Duodenal mucosa (tissue), 2 donors: Measurements from ENCODE around the gene PTPRCAP.
"Not testable (repeated sequence)": the region's sequence is repeated elsewhere in the genome, so short reads cannot be mapped to it uniquely, and the experiment has no call there.

Source experiments
- H3K27ac ChIP-seq: one replicate; pipeline ENCODE4 v1.7.0; 2013; ENCODE audit warnings: low read depth, low read length
- H3K27me3 ChIP-seq, 2 donors: one replicate each; pipeline ENCODE4 v1.7.0; 2013; ENCODE audit warnings: low read length in 2 of 2, control low read depth in 1 of 2; ENCODE audit not compliant: insufficient read depth in 2 of 2, control insufficient read depth in 1 of 2
- H3K36me3 ChIP-seq, 2 donors: one replicate each; pipeline ENCODE4 v1.7.0; 2013; ENCODE audit warnings: low read length in 2 of 2, control low read depth in 1 of 2; ENCODE audit not compliant: insufficient read depth in 2 of 2, control insufficient read depth in 1 of 2
- H3K4me1 ChIP-seq, 2 donors: one replicate each; pipeline ENCODE4 v1.7.0; 2013; ENCODE audit warnings: low read length in 2 of 2, control low read depth in 1 of 2; ENCODE audit not compliant: insufficient read depth in 2 of 2, control insufficient read depth in 1 of 2
- H3K4me3 ChIP-seq, 2 donors: one replicate each; pipeline ENCODE4 v1.7.0; 2013; ENCODE audit warnings: low read length in 2 of 2, low read depth in 1 of 2
- H3K9ac ChIP-seq, 2 donors: one replicate each; pipeline ENCODE4 v1.7.0; 2013; ENCODE audit warnings: low read length in 2 of 2, low read depth in 1 of 2
- H3K9me3 ChIP-seq, 2 donors: one replicate each; pipeline ENCODE4 v1.7.0; 2013; ENCODE audit warnings: low read length in 2 of 2, control low read depth in 1 of 2; ENCODE audit not compliant: control insufficient read depth in 1 of 2

Gene PTPRCAP

DNA sequence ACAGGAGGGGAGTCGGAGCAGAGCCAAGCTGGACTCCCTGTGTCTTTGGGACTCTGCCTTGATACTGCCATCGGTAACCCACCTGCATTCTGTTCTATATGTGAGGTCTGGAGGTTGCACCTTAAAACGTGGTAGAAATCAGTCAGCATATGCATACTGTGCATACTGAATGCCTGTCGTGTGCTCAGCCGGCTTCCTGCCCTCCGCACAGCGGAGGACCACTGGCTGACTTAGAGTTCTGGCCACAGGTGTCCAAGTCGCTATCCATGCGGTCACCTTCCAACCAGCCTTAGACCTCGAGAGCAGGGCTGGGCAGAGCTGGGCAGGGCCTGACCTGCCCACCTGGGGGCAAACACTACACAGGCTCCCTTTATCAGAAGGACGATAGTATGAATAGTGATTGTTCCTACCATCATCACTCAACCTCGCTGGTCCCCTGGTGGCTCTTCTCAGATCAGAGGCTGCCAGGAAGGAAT lies 29.8 kb downstream of the PTPRCAP start:
- Histone ChIP-seq H3K27me3 (peaks cover 6 to 15% of the 10 kb centered on the region in 2 donors), H3K27ac (no peak overlapping the region), H3K9me3 (no peaks in the 10 kb centered on the region), H3K4me1 (peaks cover 5 to 61% of the 10 kb centered on the region in 2 donors), H3K9ac (peak overlapping the region in 1 of 2 donors; percentile 33), H3K4me3 (peak overlapping the region in 1 of 2 donors; percentile 0), H3K36me3 (no peaks in the 10 kb centered on the region)

DNA sequence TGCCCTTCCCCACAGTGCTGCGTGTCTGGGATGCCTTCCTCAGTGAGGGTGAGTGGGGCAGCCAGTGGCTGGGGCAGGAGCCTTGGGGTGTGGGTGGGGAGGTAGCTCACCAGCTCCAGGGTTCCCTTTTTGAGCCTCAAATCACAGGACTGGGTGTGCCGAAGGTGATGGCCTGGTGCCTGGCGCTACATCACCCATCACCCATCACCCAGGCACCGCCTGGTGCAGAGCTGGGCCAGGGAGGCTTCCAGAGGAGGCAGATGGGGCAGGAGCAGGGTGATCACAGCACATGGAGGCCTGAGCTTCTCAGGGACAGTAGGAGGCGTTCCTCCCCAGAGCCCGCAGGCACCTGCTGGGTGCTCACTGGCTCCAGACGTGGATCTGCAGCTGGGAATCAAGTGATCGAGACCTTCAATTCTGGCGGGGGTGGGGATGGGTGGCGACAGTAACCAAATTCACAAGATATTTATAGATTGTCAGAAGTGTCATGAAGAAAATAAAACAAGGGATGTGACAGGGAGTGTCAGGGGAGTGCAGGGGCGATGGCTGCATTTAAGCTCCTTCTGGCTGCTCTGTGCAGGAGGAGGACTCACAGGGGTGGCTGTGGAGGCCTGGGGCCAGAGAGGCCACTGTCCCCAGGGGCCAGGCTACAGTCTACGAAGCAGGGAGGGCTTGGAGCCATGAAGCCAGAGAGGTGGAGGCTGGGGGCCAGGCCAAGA lies 30.4 kb downstream of the PTPRCAP start:
- no peaks in the 10 kb centered on the region for H3K9me3 ChIP-seq
- H3K4me3 ChIP-seq, result peak overlapping the region in 1 of 2 donors; percentile 9
- no peaks in the 10 kb centered on the region for H3K36me3 ChIP-seq
- no peak overlapping the region for H3K9ac ChIP-seq
- H3K4me1 ChIP-seq, result peaks cover 5 to 66% of the 10 kb centered on the region in 2 donors
- peaks cover 6 to 15% of the 10 kb centered on the region in 2 donors for H3K27me3 ChIP-seq
- H3K27ac ChIP-seq, result no peak overlapping the region

DNA sequence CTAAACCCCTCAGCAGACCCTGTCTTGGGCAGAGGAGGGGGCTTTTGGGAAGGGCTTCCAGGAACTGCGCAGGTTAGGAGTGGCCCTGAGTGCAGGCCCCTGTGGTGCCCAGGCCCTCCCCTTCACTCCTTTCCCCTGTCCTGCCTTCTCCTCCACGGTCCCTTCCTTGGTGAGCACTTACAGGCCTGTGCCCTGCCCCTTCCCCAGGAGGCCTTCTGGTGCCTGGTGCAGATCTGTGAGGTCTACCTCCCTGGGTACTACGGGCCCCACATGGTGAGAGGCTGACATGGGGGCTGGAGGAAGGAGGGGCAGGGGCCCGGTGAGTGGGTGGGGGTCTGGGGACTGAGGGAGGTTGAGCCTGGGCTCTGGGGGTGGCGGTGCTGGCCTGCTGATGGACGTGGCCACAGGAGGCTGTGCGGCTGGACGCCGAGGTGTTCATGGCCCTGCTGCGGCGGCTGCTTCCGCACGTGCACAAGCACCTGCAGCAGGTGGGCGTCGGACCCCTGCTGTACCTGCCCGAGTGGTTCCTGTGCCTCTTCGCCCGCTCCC lies 31.0 kb downstream of the PTPRCAP start:
- H3K27ac ChIP-seq, result no peak overlapping the region
- no peak overlapping the region for H3K9ac ChIP-seq
- peaks cover 0 to 12% of the 10 kb centered on the region in 2 donors for H3K27me3 ChIP-seq

GRCh38 chr11:67405688-67406339 lies 31.7 kb downstream of the PTPRCAP start:
- Histone ChIP-seq H3K27me3 (peaks cover 0 to 8% of the 10 kb centered on the region in 2 donors), H3K9ac (peak overlapping the region in 1 of 2 donors; percentile 25), H3K9me3 (no peaks in the 10 kb centered on the region), H3K4me3 (peak overlapping the region in 1 of 2 donors; percentile 11), H3K36me3 (no peaks in the 10 kb centered on the region), H3K4me1 (peaks cover 5 to 73% of the 10 kb centered on the region in 2 donors), H3K27ac (no peak overlapping the region)

More for the DNA sequence above, 31.0 kb downstream of the PTPRCAP start:
- Histone ChIP-seq H3K9me3 (no peaks in the 10 kb centered on the region), H3K4me3 (peak overlapping the region in 1 of 2 donors; percentile 11), H3K36me3 (no peaks in the 10 kb centered on the region), H3K4me1 (peaks cover 5 to 69% of the 10 kb centered on the region in 2 donors)

DNA sequence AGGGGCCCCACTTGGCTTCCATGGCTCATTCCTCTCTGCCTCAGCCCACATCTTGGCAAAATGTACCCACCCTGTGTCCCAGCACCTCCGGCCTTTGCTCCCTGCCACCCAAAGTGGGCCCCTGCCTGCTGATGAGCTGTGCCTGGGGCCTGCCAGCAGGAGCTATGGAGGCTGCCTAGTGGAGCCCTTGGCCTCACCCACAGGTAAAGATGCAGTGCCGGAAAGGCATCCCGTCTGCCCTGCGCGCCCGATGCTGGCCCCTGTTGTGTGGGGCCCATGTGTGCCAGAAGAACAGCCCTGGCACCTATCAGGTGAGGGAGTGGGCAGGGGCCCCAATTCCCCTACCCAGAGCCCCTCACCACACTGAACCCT lies 32.3 kb downstream of the PTPRCAP start:
- H3K27ac ChIP-seq, result no peak overlapping the region
- H3K27me3 ChIP-seq, result peaks cover 0 to 1% of the 10 kb centered on the region in 2 donors
- peak overlapping the region in 1 of 2 donors; percentile 56 for H3K9ac ChIP-seq
- peak overlapping the region in 1 of 2 donors; percentile 64 for H3K4me3 ChIP-seq
- no peaks in the 10 kb centered on the region for H3K36me3 ChIP-seq
- H3K4me1 ChIP-seq, result peaks cover 11 to 73% of the 10 kb centered on the region in 2 donors
- H3K9me3 ChIP-seq, result no peaks in the 10 kb centered on the region

- Histone ChIP-seq H3K9ac (peak overlapping the region; percentile 38 to 56), H3K9me3 (no peaks in the 10 kb centered on the region), H3K4me1 (peaks cover 9 to 72% of the 10 kb centered on the region in 2 donors), H3K27me3 (no peaks in the 10 kb centered on the region), H3K36me3 (no peaks in the 10 kb centered on the region), H3K4me3 (peak overlapping the region; percentile 56 to 64), H3K27ac (peak overlapping the region; percentile 1)
These were observed 32.8 kb downstream of the PTPRCAP start for GRCh38 chr11:67404515-67405195.

DNA sequence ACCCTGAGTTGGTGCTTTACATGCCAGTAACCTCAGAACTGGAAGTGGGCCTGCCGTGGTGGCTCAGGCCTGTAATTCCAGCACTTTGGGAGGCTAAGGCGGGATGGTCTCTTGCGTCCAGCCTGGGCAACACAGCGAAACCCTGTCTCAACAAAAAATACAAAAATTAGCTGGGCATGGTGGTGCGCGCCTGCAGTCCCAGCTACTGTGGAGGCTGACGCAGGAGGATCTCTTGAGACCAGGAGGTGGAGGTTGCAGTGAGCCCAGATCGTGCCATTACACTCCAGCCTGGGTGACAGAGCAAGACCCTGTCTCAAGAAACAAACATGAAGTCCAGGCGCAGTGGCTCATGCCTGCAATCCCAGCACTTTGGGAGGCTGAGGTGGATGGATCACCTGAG lies 34.4 kb downstream of the PTPRCAP start:
- peaks cover 14 to 15% of the 10 kb centered on the region in 2 donors for H3K36me3 ChIP-seq
- peaks cover 14 to 70% of the 10 kb centered on the region in 2 donors for H3K4me1 ChIP-seq
- not testable (repeated sequence) for H3K27ac ChIP-seq, H3K27me3 ChIP-seq, H3K9me3 ChIP-seq, H3K9ac ChIP-seq
- H3K4me3 ChIP-seq, result peak overlapping the region in 1 of 2 donors; percentile 28

DNA sequence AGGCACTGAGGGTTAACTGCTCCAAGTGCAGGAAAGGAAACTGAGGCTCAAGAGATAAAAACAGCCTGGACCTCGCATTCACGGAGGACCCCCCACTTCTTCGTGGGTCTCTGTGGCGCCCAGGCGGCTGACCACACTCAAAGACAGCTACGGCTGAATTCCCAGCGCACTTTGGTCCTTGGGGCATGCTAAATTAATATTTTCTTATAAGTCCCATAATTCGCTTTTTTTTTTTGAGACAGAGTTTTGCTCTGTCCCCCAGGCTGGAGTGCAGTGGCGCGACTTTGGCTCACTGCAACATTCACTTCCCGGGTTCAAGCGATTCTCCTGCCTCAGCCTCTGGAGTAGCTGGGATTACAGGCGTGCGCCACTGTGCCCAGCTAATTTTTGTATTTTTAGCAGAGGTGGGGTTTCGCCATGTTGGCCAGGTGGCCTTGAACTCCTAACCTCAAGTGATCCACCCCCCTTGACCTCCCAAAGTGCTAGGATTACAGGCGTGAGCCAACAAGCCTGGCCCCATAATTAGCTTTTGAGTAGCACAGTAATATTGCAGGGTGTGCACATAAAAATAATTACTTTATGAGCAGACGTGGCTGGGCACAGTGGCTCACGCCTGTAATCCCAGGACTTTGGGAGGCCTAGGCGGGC lies 35.2 kb downstream of the PTPRCAP start:
- Histone ChIP-seq H3K36me3 (peaks cover 21 to 23% of the 10 kb centered on the region in 2 donors), H3K4me3 (peak overlapping the region; percentile 70 to 83), H3K9ac (peak overlapping the region; percentile 80 to 91), H3K27ac (peak overlapping the region; percentile 95), H3K4me1 (peaks cover 14 to 66% of the 10 kb centered on the region in 2 donors)
- H3K9me3 ChIP-seq, H3K27me3 ChIP-seq: not testable (repeated sequence)

- Histone ChIP-seq H3K27me3 (no peaks in the 10 kb centered on the region), H3K4me1 (peaks cover 14 to 61% of the 10 kb centered on the region in 2 donors), H3K9me3 (no peaks in the 10 kb centered on the region), H3K9ac (peak within 1 kb of the TSS; percentile 90 to 91), H3K4me3 (peak within 1 kb of the TSS; percentile 85 to 87), H3K36me3 (peaks cover 25 to 27% of the 10 kb centered on the region in 2 donors), H3K27ac (peak within 1 kb of the TSS; percentile 95)
These were observed 35.8 kb downstream of the PTPRCAP start, which contains the start of gene PPP1CA for GRCh38 chr11:67401495-67402191. PPP1CA (minus strand) TSS chr11:67401858; CDS start chr11:67401782, 76 bp downstream.
